CD14-positive monocyte (primary cell): Measurements from ENCODE around the gene DRC1. TPM values are rescaled to one million over a fixed set of nuclear protein-coding genes. Genes with fewer than 3 reads are reported as not detected.

Experiments
- DNase-seq, 3 donors: peaks; one replicate each; pipeline ENCODE4 v3.0.0-alpha.2; 2011 to 2022
- H2AFZ ChIP-seq: 2 replicates; pipeline ENCODE4 v1.6.0; 2012; ENCODE audit warnings: mild to moderate bottlenecking, low read depth, low read length, inconsistent platforms; ENCODE audit not compliant: insufficient read depth, poor library complexity, severe bottlenecking
- H3K27ac ChIP-seq, 2 donors: 1 replicate in 1 of 2; 2 replicates in 1 of 2; pipeline ENCODE4 v1.5.1; 2012 to 2013; ENCODE audit warnings: low read length in 2 of 2, control low read depth in 1 of 2, inconsistent platforms in 1 of 2, low read depth in 1 of 2, mild to moderate bottlenecking in 1 of 2
- H3K27me3 ChIP-seq, 2 donors: one replicate each; pipeline versions ENCODE4 v1.6.0 to v1.6.1; 2011 to 2013; ENCODE audit warnings: low read length in 2 of 2; ENCODE audit not compliant: control insufficient read depth in 2 of 2, insufficient read depth in 2 of 2
- H3K36me3 ChIP-seq, 2 donors: replicated peaks in 1 of 2; 1 replicate in 1 of 2; 2 replicates in 1 of 2; pipeline versions ENCODE4 v1.5.1 to v1.6.1; 2012 to 2013; ENCODE audit warnings: low read length in 2 of 2, control low read depth in 1 of 2, inconsistent platforms in 1 of 2, mild to moderate bottlenecking in 1 of 2; ENCODE audit not compliant: insufficient read depth in 2 of 2, control insufficient read depth in 1 of 2
- H3K4me1 ChIP-seq, 2 donors: 1 replicate in 1 of 2; 2 replicates in 1 of 2; pipeline versions ENCODE4 v1.5.1 to v1.6.1; 2012 to 2013; ENCODE audit warnings: low read length in 2 of 2, control low read depth in 1 of 2, inconsistent platforms in 1 of 2, mild to moderate bottlenecking in 1 of 2, moderate library complexity in 1 of 2; ENCODE audit not compliant: insufficient read depth in 2 of 2, control insufficient read depth in 1 of 2
- H3K4me2 ChIP-seq: replicated peaks from 2 replicates; pipeline ENCODE3; 2012; ENCODE audit warnings: low read length, moderate library complexity, mild to moderate bottlenecking; ENCODE audit not compliant: poor library complexity, severe bottlenecking; ENCODE audit errors: extremely low read depth
- H3K4me3 ChIP-seq, 3 experiments: fragments of 200-600 bp in 1 of 3; sonication (generic) in 1 of 3; replicated peaks in 1 of 3; 1 replicate in 2 of 3; 2 replicates in 1 of 3; pipeline ENCODE4 v1.5.1; 2011 to 2013; ENCODE audit warnings: low read length in 3 of 3, mild to moderate bottlenecking in 3 of 3, control low read depth in 2 of 3, low read depth in 2 of 3, inconsistent platforms in 1 of 3, moderate library complexity in 1 of 3
- H3K79me2 ChIP-seq: 2 replicates; pipeline ENCODE4 v1.6.0; 2012; ENCODE audit warnings: mild to moderate bottlenecking, control low read depth, inconsistent platforms, low read length, moderate library complexity; ENCODE audit not compliant: insufficient read depth
- H3K9ac ChIP-seq: 2 replicates; pipeline ENCODE4 v1.6.0; 2017; ENCODE audit warnings: low read length, mild to moderate bottlenecking; ENCODE audit not compliant: insufficient read depth, poor library complexity, severe bottlenecking
- H3K9me3 ChIP-seq, 2 donors: replicated peaks in 1 of 2; 1 replicate in 1 of 2; 2 replicates in 1 of 2; pipeline versions ENCODE4 v1.5.1 to v1.6.1; 2012 to 2013; ENCODE audit warnings: low read length in 2 of 2, control low read depth in 1 of 2; ENCODE audit not compliant: control insufficient read depth in 1 of 2, insufficient read depth in 1 of 2
- H4K20me1 ChIP-seq: 2 replicates; pipeline ENCODE4 v1.6.0; 2012; ENCODE audit warnings: mild to moderate bottlenecking, low read length, control low read depth, moderate library complexity; ENCODE audit not compliant: insufficient read depth
- H3K27ac Mint-ChIP-seq, 7 donors: one replicate each; pipeline ENCODE4 v1.8.0; 2020; ENCODE audit warnings: mild to moderate bottlenecking in 7 of 7, mixed read lengths in 7 of 7, moderate library complexity in 6 of 7, inconsistent platforms in 2 of 7
- H3K27me3 Mint-ChIP-seq, 3 donors: one replicate each; pipeline ENCODE4 v1.8.0; 2021 to 2022; ENCODE audit warnings: low read depth in 3 of 3, mild to moderate bottlenecking in 3 of 3, mixed read lengths in 3 of 3, moderate library complexity in 3 of 3, inconsistent platforms in 1 of 3
- H3K36me3 Mint-ChIP-seq, 2 donors: one replicate each; pipeline ENCODE4 v1.8.0; 2020; ENCODE audit warnings: mixed read lengths in 2 of 2, inconsistent platforms in 1 of 2, mild to moderate bottlenecking in 1 of 2
- H3K4me1 Mint-ChIP-seq: one replicate; pipeline ENCODE4 v1.8.0; 2020; ENCODE audit warnings: mild to moderate bottlenecking, mixed read lengths
- H3K4me3 Mint-ChIP-seq, 2 donors: one replicate each; pipeline ENCODE4 v1.8.0; 2020; ENCODE audit warnings: mild to moderate bottlenecking in 2 of 2, mixed read lengths in 2 of 2, moderate library complexity in 1 of 2
- H3K9me3 Mint-ChIP-seq, 7 donors: one replicate each; pipeline ENCODE4 v1.8.0; 2020 to 2022; ENCODE audit warnings: mixed read lengths in 7 of 7, mild to moderate bottlenecking in 6 of 7, moderate library complexity in 6 of 7, inconsistent platforms in 2 of 7
- WGBS: methylation state at CpG from one replicate; pipeline ENCODE4 v1.1.5; 2013; ENCODE audit warnings: missing lambda C conversion rate; ENCODE audit not compliant: insufficient coverage; 5-methylcytosine and 5-hydroxymethylcytosine counted together
- intact Hi-C, 2 donors: fragments of 100-400 bp; cut with micrococcal nuclease; formaldehyde crosslinking; loops; one replicate each; pipeline versions ENCODE4 v1.15.0 to v1.15.1; 2023
- polyA plus RNA-seq, 3 donors: library from polyadenylated mRNA; depleted of rRNA in 1 of 3; unstranded in 2 of 3; stranded (reverse) in 1 of 3; fragments of 300-500 nt in 2 of 3; fragments of >200 nt in 1 of 3; fragmentation: Illumina TruSeq in 2 of 3; gene quantifications; 1 replicate in 2 of 3; 2 replicates in 1 of 3; pipeline ENCODE4 v1.2.3, GENCODE V29; 2012 to 2021
- TF ChIP-seq, protein P1 (sequence below): fragments of 200-600 bp; IDR thresholded peaks from one replicate; pipeline ENCODE4 v1.8.0; 2022; ENCODE audit warnings: antibody characterized with exemption, mild to moderate bottlenecking

DRC1 gene
- polyA plus RNA-seq, 3 donors = not detected

DNA sequence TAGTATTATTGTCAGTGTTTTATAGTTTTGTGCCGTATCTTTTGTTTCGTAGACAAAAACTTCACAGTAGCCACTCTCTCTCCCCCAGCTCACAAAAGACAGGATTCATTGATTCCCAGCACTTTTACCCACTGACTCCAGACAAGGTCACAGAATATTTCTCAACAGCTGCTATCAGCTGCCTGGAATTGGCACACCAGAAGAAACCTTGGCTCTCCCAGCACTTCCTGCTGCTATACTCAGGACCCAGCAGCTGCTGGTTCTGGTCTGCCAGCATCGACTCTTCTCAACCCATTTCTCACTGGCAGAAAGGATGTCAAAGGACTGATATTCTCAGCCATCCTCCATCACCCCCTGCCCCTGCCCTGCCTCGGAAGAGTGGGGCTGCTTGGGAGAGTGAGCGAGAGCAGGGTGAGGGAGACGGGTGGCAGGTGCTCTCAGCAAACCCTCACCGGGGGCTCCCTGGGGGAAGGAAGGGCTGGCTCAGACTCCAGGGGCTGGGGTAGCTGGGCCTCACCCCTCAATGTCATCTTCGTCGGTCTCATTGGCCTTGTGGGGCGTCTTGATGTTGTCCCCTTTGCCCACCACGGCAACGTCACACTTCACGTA, 82.3 kb downstream of the DRC1 start:
- H3K27me3 ChIP-seq = no peaks in the 10 kb centered on the region
- no peaks in the 10 kb centered on the region for H3K36me3 Mint-ChIP-seq
- no peak overlapping the region for H3K27ac ChIP-seq
- H3K4me1 Mint-ChIP-seq = peaks cover 2% of the 10 kb centered on the region
- no peaks in the 10 kb centered on the region for H3K36me3 ChIP-seq
- H3K27ac Mint-ChIP-seq = no peak overlapping the region
- no peaks in the 10 kb centered on the region for H4K20me1 ChIP-seq
- H2AFZ ChIP-seq = no peak overlapping the region
- peaks cover 5 to 10% (median 5%) of the 10 kb centered on the region in 3 donors for H3K27me3 Mint-ChIP-seq
- no peak overlapping the region for H3K4me3 ChIP-seq
- peaks cover 0 to 3% (median 0%) of the 10 kb centered on the region in 7 donors for H3K9me3 Mint-ChIP-seq
- intact Hi-C loops = no loop called here
- TF ChIP-seq, protein P1, sequence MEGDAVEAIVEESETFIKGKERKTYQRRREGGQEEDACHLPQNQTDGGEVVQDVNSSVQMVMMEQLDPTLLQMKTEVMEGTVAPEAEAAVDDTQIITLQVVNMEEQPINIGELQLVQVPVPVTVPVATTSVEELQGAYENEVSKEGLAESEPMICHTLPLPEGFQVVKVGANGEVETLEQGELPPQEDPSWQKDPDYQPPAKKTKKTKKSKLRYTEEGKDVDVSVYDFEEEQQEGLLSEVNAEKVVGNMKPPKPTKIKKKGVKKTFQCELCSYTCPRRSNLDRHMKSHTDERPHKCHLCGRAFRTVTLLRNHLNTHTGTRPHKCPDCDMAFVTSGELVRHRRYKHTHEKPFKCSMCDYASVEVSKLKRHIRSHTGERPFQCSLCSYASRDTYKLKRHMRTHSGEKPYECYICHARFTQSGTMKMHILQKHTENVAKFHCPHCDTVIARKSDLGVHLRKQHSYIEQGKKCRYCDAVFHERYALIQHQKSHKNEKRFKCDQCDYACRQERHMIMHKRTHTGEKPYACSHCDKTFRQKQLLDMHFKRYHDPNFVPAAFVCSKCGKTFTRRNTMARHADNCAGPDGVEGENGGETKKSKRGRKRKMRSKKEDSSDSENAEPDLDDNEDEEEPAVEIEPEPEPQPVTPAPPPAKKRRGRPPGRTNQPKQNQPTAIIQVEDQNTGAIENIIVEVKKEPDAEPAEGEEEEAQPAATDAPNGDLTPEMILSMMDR = no peak
- 84% methylated on average over 6 of the region's 13 CpGs for WGBS
- no peaks in the 10 kb centered on the region for H3K4me1 ChIP-seq
- H3K9me3 ChIP-seq = no peaks in the 10 kb centered on the region
- H3K79me2 ChIP-seq = no peaks in the 10 kb centered on the region
- H3K4me2 ChIP-seq = no peak overlapping the region
- H3K4me3 Mint-ChIP-seq = no peak overlapping the region
- no peak overlapping the region for H3K9ac ChIP-seq
- no peak for DNase-seq

DNA sequence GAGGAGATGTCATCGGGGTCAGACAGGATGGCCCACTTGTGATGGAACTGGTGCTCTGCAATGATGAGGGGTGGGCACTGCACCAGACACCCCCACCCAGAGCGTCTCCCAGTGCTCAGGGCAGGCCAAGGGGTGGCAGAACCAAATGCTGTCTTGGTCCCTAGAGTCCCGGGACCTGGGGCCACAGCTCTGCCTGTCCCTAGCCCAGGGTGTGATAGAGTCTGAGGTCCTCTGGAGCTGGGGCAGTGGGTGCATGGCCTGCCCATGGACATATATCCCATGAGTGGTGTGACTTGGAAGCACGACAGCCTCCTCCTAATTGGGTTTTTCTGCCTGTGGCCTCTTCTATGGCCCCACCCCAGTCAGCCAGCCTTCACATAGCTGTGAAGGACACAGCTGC, 82.9 kb downstream of the DRC1 start:
- Histone ChIP-seq H3K9ac (no peak overlapping the region), H3K4me2 (no peak overlapping the region)
- TF ChIP-seq, protein P1 = no peak

More for the DNA sequence above, 82.9 kb downstream of the DRC1 start:
- WGBS = 56% methylated on average over 2 of the region's 4 CpGs
- peaks cover 2% of the 10 kb centered on the region for H3K4me1 Mint-ChIP-seq
- Histone ChIP-seq H2AFZ (no peak overlapping the region), H3K27ac (no peak overlapping the region), H3K4me3 (no peak overlapping the region), H3K9me3 (no peaks in the 10 kb centered on the region), H3K27me3 (no peaks in the 10 kb centered on the region), H3K36me3 (no peaks in the 10 kb centered on the region), H4K20me1 (no peaks in the 10 kb centered on the region), H3K4me1 (no peaks in the 10 kb centered on the region), H3K79me2 (no peaks in the 10 kb centered on the region)
- H3K27me3 Mint-ChIP-seq = peaks cover 5 to 7% (median 5%) of the 10 kb centered on the region in 3 donors
- H3K36me3 Mint-ChIP-seq = no peaks in the 10 kb centered on the region
- intact Hi-C loops = no loop called here
- no peak for DNase-seq
- H3K4me3 Mint-ChIP-seq = no peak overlapping the region
- no peak overlapping the region for H3K27ac Mint-ChIP-seq
- peaks cover 0 to 3% (median 0%) of the 10 kb centered on the region in 7 donors for H3K9me3 Mint-ChIP-seq
